ENCODE results near the gene C19orf38.
"Not testable (repeated sequence)": the region's sequence is repeated elsewhere in the genome, so short reads cannot be mapped to it uniquely, and the experiment has no call there.

C19orf38 gene

DNA sequence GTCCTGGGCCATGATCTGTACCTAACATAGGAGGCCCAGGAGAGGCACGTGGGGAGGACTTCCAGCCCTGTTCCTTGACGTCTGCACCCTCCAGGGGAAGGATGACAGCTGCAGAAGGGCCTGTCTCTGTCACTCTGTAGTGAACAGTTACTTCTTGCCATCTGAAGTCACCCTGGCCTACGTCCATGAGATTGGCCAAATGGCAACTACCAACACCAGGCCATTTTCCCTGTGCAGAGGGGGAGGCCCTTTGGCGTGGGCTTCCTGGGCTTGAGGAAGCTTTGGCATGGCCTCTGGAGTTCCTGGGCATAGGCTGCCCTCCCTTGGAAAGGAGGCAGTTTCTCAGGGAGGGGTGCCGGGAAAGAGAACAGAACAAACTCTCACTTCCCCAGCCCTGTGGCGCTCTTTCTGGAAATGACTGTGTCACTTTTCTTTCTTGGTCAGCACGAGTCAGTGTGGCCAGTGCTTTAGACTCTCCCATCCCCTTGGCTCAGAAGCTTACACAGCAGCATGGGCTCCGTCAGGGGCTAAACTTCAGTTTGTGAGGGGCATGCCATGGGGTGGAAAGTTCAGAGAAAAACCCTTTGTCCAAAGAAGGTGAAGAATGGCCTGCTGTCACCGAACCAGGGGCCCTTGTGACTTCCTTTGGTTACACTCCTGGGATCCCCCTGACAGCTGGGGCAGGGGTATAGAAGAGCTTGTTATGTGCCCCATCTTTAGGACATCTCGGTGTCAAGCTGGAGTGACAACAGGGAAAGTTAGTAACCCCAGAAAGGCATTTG lies 28.4 kb downstream of the C19orf38 start:
- DNase-seq (ENCODE audit: low spot score), result peak; percentile 29

DNA sequence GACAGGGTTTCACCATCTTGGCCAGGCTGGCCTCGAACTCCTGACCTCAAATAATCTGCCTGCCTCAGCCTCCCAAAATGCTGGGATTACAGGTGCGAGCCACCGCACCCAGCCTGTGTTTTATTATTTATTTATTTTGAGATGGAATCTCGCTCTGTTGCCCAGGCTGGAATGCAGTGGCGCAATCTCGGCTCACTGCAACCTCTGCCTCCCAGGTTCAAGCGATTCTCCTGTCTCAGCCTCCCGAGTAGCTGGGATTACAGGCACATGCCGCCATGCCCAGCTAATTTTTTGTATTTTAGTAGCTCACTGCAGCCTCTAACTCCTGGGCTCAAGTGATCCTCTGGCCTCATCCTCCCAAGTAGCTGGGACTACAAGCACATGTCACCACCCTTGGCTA lies 29.4 kb downstream of the C19orf38 start:
- not testable (repeated sequence) for DNase-seq (ENCODE audit: low spot score)

DNA sequence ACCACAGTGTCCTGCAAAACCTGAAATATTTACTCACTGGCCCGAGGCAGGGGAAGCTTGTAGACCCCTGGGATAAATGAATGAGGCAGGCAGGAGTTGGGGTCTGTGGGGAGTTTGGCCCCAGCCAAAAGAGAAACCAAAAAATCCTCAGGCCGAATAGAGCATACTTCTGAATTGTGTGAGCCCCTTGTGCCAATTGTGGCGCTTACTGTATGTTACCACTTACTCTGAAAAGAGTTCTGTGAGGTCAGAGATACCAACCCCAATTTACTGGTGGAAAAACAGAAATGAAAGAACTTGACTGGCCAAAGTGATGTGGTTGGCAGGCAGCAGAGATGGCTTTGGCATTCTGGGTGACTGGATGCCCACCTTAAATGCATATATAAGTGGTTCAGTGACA lies 30.0 kb downstream of the C19orf38 start:
- DNase-seq (ENCODE audit: low spot score), result no peak

DNA sequence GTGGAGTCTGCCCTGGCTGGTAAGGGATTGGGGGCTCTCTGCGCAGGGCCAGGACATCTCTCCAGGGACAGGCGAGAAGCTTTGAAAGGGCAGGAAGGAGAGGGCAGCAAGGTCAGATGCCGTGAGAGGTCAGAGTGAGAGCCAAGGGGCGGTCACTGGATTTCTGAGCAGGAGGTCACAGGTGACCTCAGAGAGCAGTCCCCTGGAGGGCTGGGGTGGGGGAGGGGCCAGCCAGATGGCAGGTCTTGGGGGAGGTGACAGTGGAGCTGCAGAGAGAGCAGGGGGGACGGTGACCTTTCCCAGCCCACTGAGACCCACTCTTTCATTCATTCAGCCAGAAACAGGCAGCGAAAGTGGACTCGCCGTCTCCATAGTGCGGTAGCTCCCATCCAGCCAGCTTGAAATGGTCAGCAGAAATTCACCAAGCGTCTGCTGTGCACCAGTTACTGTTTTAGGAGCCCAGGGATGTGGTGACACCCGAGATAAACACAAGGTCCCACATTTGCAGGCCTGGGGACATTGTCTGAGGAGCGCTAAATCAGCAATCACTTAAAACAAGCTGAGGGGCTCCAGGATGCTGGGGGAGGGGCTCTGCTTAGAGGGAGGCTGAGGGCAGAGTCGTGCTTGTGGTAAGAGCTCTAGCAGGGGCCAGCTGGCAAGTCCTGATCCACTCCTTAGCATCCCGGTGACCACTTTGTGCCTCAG lies 33.3 kb downstream of the C19orf38 start:
- no peak for DNase-seq (ENCODE audit: low spot score)

DNA sequence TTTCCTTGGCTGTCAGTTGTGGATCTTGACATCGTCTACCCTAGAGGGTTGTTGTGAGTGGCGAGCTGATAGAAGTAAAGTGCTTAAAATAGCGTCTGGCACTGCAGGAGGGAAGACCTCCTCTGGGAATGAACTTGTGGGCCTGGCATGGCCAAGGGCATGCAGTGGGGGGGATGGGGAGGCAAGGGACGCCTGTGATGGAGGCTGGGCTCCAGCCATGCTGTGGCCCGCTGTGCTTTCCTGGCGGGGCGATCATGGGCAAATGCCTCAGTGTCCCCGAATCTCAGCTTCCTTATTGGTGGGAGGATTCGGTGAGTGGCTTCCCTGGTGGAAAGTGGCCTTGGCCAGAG lies 33.9 kb downstream of the C19orf38 start:
- no peak for DNase-seq (ENCODE audit: low spot score)

DNA sequence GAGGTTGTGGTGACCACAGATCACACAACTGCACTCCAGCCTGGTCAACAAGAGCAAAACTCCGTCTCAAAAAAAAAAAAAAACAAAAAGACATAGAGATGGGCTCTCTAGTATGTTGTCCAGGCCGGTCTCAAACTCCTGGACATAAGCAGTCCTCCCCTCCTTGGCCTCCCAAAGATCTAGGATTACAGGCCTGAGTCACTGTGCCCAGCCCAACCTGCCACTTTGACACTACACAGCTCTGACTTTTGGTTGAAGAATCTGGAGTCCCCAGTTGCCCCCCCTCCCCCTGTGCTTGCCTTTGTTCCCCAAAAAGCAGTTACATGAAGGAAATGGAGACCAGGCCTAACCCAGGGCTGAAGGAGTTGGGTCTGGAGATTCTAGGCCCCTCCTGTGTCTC lies 36.1 kb downstream of the C19orf38 start:
- no peak for DNase-seq (ENCODE audit: low spot score)

DNA sequence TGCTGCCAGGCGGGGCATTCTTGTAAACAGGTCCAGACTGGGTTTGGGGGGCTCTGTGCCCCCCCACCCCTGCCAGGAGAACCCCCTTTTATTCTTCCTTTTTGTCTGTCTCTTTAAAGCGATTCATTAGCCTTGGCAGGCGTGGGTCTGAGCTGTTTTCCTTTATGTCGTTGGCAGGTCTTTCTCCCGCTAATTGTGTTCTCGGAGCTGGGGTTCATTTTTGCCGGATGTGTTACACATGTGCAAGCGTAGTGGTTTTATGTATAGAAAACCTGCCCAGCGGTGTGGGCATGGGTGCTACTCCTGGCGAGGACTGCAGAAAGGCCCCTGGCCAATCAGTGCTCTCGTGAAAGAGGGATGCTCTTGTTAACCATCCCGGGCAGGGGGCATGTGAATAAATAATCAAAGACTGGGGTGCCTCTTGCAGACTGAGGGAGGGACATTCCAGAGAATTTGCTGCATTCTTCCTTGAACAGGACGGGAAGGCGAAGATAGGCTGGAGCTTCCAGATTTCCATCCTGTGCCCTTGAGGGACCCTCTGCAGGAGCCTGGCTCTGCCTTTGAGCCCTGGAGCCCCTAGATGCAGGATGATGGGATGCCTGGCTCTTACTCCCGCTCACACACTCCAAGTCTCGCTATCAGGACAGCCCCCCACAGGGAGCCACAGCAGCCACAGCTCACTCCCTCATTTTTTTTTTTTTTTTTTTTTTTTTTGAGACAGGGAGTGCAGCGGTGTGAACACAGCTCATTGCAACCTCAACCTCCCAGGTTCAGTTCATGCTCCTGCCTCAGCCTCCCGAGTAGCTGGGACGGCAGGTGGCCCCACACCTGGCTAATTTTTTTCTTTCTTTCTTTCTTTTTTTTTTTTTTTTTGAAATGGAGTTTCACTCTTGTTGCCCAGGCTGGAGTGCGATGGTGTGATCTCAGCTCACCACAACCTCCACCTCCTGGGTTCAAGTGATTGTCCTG lies 37.3 kb downstream of the C19orf38 start:
- no peak for DNase-seq (ENCODE audit: low spot score)

DNA sequence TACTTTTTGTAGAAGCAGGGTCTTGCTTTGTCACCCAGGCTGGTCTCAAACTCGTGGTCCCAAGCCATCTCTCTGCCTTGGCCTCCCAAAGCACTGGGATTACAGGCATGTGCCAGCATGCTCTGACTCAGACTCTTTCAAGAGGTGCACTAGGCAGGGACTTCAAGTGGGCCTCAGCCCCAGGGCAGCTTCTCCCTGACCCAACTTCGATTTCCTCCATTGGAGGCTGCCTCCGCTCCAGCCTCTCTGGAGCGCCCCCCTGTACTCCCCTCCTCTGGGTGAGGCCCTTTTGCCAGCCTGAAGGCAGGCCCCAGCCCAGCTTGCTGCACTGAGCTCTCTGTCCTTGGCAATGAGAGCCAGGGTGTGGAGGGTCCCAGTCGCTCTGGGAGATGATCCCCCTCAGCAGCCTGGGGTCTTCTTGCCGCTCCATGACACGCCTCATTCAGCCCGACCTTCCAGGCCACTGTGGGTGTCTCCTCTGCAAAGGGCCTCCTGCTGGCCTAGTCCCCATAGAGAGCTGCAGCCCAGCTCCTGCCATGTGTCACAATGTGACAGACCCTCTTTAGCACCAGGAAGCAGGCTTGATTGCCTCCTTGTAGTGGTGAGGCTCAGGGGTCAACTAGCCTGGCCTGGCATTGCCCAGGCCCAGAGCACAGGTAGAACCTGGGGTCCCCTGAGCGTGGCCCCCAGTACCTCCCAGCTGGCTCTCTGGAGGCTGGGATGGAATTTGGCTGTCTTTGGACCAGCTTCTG lies 39.6 kb downstream of the C19orf38 start:
- no peak for DNase-seq (ENCODE audit: low spot score)

DNA sequence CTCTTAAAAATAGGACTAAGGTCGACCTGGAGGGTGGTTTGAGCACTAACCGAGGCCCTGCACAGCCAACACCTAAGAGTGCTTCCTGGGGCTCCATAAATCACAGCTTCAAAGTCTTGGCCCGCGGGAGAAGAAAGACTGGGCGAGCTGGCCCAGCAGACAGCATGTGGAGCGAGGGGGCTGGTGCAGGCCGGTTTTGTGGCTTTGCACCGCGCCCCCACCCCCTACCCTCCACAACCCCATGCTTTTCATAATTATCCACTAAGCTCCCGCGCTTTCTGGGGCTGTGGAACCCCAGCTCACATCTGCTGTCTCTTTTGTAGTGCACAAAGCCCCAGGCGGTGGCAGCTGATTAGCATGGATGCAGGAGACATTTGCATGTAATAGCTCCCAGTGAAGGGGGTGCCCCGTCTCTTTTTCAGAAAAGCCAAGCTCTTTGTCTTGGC lies 40.2 kb downstream of the C19orf38 start:
- no peak for DNase-seq (ENCODE audit: low spot score)

DNA sequence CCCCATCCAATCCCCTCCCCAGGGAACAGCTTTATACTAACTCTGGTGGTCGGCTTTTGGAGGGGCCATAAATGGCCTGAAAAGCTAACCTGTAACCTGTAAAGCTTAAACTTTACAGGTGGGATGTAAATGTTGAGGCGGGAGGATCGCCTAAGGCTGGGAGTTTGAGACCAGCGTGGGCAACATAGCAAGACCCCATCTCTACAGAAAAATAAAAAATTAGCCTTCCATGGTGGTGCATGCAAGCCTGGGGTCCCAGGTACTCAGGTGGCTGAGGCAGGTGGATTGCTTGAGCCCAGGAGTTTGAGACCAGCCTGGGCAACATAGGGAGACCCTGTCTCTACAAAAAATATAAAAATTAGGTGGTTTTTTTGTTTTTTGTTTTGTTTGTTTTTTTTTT lies 41.7 kb downstream of the C19orf38 start:
- no peak for DNase-seq (ENCODE audit: low spot score)

DNA sequence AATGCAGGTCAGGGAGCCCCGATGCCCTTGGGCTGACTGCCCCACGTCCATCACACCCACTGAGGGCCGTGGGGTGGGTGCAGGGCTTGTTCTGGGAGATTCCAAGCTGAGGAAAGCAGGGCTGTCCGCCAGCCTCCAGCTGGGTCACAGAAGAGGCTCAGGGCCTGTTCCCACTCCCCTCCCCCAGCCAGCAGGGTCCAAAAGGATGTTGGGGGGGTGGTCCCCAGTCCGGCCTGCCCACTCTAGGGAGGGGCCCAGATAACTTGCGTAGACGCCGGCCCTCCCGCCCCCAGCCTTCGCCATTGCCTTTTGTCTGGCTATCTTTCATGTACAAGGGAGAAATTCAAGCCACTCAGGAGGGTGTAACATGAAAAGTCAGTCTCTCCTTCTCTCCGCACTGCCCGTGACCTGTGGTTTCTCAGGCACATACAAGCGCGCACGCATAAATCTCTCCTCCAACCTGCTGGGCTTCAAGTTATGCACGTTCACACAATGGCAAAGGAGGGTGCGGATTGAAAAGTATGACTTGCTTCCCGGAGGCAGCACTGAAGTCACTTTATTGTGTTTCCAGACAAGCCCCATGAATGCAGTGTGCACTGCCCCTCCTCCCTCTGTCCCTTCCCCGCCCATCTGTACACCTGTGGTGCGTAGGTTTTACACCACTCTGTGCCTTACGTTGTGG lies 43.3 kb downstream of the C19orf38 start:
- no peak for DNase-seq (ENCODE audit: low spot score)

DNA sequence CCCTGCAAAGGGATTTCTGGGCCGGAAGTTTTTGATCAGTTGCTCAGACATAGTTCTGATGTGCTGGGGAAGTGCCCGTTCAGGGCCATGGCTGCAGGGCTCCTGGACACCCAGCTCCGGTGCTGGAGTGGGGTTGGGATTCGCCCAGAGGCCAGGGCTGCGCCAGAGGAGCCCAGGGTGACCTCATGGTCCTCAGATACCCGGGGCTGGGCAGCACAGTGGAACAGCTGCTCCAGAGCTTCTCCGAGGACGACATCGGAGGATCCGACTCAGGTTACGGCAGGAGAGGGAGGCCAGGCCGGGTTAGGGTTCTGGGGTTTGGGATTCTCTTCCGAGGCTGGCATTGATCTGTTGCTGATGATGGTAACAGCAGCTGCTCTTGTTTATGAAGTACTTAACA lies 44.0 kb downstream of the C19orf38 start:
- DNase-seq (ENCODE audit: low spot score), result no peak

DNA sequence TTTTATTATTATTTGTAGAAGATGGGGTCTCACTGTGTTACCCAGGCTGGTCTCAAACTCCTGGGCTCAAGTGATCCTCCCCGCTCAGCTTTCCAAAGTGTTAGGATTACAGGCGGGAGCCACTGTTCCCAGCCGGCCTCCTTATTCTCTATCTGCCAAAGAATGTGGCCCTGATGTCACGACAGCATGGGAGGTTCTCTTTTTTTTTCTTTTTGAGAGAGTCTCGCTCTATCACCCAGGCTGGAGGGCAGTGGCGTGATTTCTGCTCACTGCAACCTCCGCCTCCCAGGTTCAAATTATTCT lies 46.6 kb downstream of the C19orf38 start:
- DNase-seq (ENCODE audit: low spot score), result no peak

DNA sequence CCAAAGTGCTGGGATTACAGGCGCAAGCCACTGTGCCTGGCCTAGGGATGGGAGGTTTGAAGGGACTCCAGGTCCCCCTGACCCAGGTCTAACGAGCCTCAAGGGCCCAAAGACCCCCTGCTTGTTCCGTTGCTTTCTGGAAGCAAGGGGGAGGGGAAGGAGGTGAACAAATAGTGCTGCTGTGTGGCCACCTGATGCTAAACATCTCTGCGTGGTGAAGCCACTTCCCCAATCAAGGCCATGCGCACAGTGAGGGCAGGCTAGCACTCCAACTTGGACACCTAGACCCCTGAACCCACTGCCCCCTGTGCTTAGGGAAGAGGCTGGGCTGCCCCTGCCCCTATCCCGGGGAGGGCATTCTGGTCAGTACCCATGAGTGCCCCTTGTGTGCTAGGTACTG lies 47.1 kb downstream of the C19orf38 start:
- DNase-seq (ENCODE audit: low spot score), result no peak

DNA sequence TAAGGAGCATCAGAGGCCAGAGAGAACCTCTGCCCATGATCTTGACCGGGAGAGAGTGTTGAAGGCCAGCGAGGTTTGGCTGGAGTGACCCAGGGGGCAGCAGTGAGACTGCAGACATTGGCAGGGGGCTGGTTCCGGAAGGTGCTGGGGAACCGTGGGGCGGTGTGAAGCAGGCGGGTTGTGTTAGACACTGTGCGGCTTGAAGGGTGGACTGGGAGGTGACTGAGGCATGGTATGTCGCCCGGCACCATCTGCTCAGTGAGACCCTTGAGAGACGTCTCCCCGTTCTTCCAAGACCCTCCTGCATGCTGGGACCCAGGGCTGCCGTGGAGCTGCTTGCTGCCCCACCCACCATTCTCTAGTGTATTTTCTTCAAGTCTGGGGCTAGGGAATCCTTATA lies 47.7 kb downstream of the C19orf38 start:
- no peak for DNase-seq (ENCODE audit: low spot score)

DNA sequence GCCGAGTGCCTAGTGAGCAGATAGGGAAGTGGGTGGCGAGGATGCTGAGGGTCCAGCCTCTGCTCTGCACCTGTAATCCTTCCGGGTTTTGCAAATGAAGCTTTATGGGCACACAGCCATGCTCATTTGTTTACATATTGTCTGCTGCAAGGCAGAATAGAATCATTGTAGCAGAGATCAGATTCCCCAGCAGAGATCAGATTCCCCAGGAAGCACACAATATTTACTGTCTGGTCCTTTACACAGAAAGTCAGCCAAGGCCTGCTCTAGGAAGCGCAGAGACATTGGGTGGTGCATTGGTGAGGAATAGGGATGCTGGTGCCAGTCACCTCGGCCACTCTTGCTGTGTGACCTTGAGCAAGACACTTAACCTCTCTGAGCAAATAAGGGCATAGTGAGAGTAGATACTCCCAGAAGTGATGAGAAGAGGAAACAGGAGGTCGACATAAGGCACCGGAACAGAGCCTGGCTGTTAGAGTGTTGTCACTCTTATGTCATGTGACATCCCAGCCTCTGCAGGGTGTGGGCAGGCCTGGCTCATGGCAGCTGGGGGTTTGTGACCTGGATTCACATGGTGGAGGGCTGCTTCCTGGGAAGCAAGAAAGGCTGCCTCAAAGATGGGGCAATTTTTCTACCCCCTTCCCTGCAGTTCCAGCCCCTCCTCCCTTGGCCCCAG lies 48.8 kb downstream of the C19orf38 start:
- no peak for DNase-seq (ENCODE audit: low spot score)

DNA sequence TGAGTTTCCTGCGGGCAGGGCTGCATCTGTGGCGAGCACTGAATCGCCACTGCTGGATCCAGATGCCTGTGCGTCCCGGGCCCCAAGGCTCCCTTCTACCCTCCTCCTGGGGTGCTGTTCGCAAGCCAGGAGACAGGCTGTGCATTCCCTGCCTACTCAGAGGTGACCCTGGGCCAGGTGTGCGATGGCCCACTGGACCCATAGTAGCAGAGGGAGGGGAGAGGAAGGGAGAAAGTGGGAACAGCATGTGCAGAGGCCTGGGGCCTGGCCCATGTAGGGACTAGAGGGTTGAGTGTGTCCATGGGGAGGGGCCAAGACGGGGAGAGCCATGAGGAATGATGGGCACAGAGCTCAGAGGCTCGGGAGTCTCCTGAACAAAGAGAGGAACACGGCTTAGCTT lies 50.4 kb downstream of the C19orf38 start:
- no peak for DNase-seq (ENCODE audit: low spot score)

DNA sequence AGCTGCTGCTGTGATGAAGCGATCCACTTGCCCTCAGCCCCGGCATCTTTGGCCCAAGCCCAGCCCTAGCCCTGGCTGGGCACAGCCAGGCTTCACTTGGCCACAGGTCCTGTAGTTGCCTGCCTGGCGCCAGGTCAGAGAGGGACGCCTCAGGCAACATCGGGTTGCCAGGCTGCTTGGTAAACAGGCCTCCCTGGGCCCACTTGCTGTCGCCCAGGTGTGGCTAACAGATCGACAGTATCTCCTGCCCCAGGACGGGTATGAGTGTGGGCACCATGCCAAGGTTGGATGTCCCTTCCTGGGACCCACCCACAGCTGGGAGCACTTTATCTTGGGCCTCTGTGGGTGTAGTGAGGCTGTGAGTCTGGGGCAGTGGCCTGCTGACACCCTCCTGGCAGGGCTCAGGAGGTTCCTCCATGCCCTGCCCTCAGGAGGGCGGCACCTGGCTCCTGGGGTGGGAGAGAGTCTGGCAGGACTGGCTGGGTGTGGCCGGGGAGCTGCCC lies 51.0 kb downstream of the C19orf38 start:
- no peak for DNase-seq (ENCODE audit: low spot score)

DNA sequence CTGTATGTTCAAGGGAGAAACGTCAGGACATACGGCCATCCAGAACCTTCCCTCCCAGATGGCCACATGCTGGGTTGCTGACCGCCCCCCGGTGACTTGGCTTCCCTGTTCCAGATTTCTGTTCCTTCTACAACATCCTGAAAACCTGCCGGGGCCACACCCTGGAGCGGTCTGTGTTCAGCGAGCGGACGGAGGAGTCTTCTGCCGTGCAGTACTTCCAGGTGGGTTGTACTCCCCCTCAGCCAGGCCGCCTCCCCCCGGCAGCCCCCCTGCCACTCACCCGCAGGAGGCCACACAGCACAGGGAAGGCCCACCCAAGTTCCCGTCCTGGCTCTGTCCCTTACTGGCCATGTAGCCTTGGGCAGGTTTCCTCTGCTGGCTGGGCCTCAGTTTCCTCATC lies 59.7 kb downstream of the C19orf38 start:
- no peak for DNase-seq (ENCODE audit: low spot score)

DNA sequence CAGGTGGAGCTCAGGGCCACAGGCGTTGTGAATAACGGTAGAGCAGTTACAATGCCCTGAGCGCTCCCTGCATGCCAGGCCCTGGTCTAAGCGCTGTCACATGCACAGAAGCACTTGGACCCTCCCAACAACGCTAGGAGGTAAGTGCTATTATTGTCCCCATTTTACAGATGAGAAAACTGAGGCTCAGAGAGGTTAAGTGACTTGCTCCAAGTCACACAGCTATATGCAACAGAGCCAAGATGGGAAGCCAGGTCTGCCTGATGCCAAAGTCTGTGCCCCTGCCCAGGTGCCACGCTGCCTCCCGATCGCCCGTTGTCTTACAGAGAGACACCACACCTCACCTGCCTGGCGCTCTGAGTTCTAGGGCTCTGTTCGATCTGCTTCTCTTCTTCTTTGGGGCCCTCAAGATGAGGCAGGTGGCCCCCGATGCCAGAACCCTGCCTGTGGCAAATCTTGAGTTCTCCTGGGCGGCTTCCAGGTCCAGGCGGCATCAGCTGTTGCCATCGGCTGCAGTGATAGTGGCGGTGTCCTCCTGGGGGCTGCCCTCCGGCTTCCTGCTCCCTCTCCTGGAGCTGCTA lies 60.3 kb downstream of the C19orf38 start:
- no peak for DNase-seq (ENCODE audit: low spot score)
